ENCODE results near the gene BBLN.

DNA sequence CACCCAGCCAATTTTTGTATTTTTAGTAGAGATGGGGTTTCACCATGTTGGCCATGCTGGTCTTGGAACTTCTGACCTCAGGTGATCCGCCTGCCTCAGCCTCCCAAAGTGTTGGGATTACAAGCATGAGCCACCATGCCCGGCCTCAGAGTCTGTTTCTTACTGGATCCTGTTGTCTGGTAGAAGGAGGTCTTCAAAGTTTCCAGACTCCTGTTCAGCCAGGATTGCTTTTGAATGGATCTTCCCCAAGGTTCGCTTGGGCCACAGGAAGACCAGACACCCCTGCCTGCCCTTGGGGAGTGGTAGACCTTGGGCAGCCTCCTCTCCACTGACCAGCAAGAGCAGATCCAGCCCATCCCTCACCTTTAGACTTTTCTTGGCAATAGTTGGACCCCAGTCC is 18.5 kb upstream of the BBLN start:
- TF ChIP-seq, protein P1, sequence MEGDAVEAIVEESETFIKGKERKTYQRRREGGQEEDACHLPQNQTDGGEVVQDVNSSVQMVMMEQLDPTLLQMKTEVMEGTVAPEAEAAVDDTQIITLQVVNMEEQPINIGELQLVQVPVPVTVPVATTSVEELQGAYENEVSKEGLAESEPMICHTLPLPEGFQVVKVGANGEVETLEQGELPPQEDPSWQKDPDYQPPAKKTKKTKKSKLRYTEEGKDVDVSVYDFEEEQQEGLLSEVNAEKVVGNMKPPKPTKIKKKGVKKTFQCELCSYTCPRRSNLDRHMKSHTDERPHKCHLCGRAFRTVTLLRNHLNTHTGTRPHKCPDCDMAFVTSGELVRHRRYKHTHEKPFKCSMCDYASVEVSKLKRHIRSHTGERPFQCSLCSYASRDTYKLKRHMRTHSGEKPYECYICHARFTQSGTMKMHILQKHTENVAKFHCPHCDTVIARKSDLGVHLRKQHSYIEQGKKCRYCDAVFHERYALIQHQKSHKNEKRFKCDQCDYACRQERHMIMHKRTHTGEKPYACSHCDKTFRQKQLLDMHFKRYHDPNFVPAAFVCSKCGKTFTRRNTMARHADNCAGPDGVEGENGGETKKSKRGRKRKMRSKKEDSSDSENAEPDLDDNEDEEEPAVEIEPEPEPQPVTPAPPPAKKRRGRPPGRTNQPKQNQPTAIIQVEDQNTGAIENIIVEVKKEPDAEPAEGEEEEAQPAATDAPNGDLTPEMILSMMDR (IDR thresholded peaks at IDR 0.05): no peak
- TF ChIP-seq ZFX (IDR thresholded peaks at IDR 0.05; ENCODE audit: borderline replicate concordance): no peak
